Activated naive CD8-positive, alpha-beta T cell treated with anti-CD3 and anti-CD28 coated beads, Interleukin-2, amount 50 U/mL, for 24 hours (primary cell): ENCODE data around the gene FYCO1.
A peak's percentile ranks its signal among the peaks of the same experiment; 100 is the strongest.

Source experiments
- ATAC-seq: fragments of 150-1000 bp; cut with Tn5 transposase; one replicate; pipeline ENCODE4 v1.10.0; 2021
- DNase-seq: peaks from one replicate; pipeline ENCODE4 v3.0.0; 2021
- H3K27ac Mint-ChIP-seq: one replicate; pipeline ENCODE4 v1.8.0; 2021; ENCODE audit warnings: mild to moderate bottlenecking, mixed read lengths
- H3K27me3 Mint-ChIP-seq: one replicate; pipeline ENCODE4 v1.8.0; 2021; ENCODE audit warnings: mixed read lengths
- H3K36me3 Mint-ChIP-seq: one replicate; pipeline ENCODE4 v1.8.0; 2021; ENCODE audit warnings: low read depth, mixed read lengths
- H3K4me1 Mint-ChIP-seq: one replicate; pipeline ENCODE4 v1.8.0; 2021; ENCODE audit warnings: mixed read lengths
- H3K4me3 Mint-ChIP-seq: one replicate; pipeline ENCODE4 v1.8.0; 2021; ENCODE audit warnings: mild to moderate bottlenecking, moderate library complexity, mixed read lengths
- H3K9me3 Mint-ChIP-seq: one replicate; pipeline ENCODE4 v1.8.0; 2021; ENCODE audit warnings: mixed read lengths

FYCO1 gene

DNA sequence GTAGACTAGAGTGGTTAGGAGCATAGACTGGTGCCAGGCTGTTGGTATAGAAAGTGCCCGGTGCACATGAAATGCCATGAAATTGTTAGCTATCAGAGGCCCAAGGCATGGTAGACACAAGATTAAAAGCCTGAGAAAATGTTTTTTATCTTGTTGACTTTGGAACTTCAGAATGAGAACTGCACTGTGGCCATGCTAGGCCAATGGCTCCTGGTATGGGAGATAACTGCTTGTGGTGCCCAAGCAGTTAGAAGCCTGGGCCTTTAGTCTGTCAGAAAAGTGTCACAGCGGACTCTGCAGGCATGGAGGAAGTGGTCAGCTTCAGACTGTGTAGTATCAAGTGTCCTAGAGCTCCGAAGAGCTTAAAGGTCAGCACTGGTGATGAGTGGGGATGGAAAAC, 11.9 kb downstream of the FYCO1 start:
- no peak overlapping the region for H3K4me3 Mint-ChIP-seq
- H3K9me3 Mint-ChIP-seq = no peaks in the 10 kb centered on the region
- peaks cover 45% of the 10 kb centered on the region for H3K36me3 Mint-ChIP-seq
- no peaks in the 10 kb centered on the region for H3K27me3 Mint-ChIP-seq
- ATAC-seq (no peak), DNase-seq (no peak)
- H3K27ac Mint-ChIP-seq = no peak overlapping the region
- peaks cover 59% of the 10 kb centered on the region for H3K4me1 Mint-ChIP-seq

DNA sequence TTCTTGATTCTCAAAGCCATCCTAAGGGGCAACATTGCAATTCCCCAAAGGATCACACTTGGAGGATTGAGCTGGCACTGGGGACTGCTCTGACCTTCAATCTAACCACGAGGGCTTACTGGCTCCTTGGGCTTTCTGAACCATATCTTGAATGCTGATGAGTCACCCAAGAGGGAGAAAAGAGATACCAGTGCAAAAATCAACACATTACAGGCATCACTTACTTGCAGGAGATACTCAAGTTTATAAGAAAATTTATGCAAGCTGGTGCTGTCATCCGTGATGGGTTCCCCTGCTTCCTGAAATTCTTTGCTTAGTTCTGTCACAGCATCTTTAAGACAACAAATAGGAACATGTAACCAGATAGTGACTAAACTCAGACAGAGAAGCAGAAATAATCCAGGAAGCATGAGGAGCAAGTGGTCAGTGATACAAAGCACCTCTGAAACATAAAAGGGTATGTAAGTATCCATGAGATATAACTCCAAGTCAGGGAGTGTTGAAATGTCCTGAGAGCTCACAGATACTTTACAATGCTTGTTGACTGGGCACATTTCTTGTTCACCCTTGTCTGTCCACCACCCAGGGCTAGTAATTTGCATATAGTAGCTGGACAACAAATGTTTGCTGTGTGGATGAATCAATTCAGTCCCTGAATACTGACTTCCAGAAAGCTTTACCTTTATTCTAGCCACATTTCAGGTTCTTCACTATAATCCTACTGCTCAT, 14.1 kb downstream of the FYCO1 start:
- Mint-ChIP-seq H3K4me1 (peaks cover 61% of the 10 kb centered on the region), H3K36me3 (peaks cover 58% of the 10 kb centered on the region)

DNA sequence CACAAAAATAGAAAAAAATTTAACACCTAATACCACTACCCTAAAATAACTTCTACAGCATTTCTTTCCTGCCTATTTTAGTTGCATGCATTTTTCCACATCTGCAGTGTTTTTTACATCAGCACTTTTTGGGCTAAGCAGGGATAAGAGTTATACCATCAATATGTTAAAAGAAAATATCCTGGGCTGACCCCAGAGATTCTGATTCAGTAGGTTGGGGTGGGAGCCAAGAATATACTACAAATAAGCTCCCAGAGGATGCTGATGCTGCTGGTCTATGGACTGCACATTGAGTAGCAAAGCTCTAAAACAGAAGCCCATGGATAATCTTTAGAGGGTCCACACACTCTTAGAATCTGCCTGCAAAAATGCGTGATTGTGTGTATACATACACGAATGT, 14.8 kb downstream of the FYCO1 start:
- peak overlapping the region; percentile 60 for H3K27ac Mint-ChIP-seq

More for the DNA sequence above, 14.1 kb downstream of the FYCO1 start:
- H3K27me3 Mint-ChIP-seq = no peaks in the 10 kb centered on the region
- peak overlapping the region; percentile 60 for H3K27ac Mint-ChIP-seq
- peak; percentile 64 for ATAC-seq
- peak overlapping the region; percentile 38 for H3K4me3 Mint-ChIP-seq
- peak; percentile 30 for DNase-seq
- H3K9me3 Mint-ChIP-seq = no peaks in the 10 kb centered on the region

DNA sequence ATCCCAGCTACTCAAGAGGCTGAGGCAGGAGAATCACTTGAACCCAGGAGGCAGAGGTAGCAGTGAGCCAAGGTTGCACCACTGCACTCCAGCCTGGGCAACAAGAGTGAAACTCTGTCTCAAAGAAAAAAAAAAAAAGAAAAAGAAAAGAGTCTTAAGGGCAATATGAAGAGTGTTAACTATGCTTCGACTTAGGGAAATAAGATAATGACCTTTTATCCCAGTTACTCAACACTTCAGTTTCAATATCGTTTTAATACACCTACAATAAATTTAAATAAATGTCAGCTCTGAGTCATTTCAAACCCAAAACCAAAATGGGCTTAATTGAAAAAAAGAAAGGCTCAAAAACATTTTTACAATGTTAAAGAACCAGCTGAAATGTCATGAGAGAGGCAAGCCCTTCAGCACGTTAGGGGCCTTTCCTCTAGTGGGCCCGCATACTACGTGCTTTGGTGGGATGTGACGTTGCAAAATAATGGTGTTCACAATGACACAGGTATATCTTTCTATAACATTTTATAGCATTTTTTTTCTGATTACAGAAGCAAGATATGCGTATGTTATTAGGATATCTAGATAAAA, 15.3 kb downstream of the FYCO1 start:
- peak; percentile 32 for DNase-seq
- H3K4me3 Mint-ChIP-seq = peak overlapping the region; percentile 28
- peak overlapping the region; percentile 53 for H3K27ac Mint-ChIP-seq
- peak; percentile 70 for ATAC-seq
- H3K4me1 Mint-ChIP-seq = peaks cover 69% of the 10 kb centered on the region
- no peaks in the 10 kb centered on the region for H3K27me3 Mint-ChIP-seq
- no peaks in the 10 kb centered on the region for H3K9me3 Mint-ChIP-seq
- H3K36me3 Mint-ChIP-seq = peaks cover 63% of the 10 kb centered on the region

More for the DNA sequence above, 14.8 kb downstream of the FYCO1 start:
- H3K27me3 Mint-ChIP-seq = no peaks in the 10 kb centered on the region
- DNase-seq (no peak), ATAC-seq (no peak)
- peaks cover 59% of the 10 kb centered on the region for H3K36me3 Mint-ChIP-seq
- peak overlapping the region; percentile 38 for H3K4me3 Mint-ChIP-seq
- peaks cover 64% of the 10 kb centered on the region for H3K4me1 Mint-ChIP-seq
- no peaks in the 10 kb centered on the region for H3K9me3 Mint-ChIP-seq

DNA sequence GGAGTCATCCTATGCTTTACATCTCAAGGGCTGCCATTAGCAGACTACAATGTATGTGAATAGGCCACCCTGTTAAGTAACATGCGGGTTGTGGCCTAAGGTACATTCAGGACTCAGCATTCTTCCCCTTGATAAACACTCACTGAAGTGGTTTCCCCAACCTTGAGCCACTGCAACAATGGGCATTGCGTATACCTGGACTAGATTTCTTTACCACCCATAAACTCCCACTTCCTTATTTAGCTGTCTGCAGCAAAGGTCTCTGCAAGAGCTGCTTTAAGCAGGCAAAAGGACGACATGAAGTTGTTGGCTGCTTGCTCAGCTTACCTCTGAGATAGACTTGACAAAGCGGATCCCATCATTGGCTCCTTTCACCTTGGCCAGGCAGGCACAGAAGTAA, 16.2 kb downstream of the FYCO1 start:
- Mint-ChIP-seq H3K27me3 (no peaks in the 10 kb centered on the region), H3K9me3 (no peaks in the 10 kb centered on the region), H3K27ac (no peak overlapping the region), H3K36me3 (peaks cover 66% of the 10 kb centered on the region), H3K4me1 (peaks cover 74% of the 10 kb centered on the region), H3K4me3 (peak overlapping the region; percentile 28)
- no peak for DNase-seq
- no peak for ATAC-seq

DNA sequence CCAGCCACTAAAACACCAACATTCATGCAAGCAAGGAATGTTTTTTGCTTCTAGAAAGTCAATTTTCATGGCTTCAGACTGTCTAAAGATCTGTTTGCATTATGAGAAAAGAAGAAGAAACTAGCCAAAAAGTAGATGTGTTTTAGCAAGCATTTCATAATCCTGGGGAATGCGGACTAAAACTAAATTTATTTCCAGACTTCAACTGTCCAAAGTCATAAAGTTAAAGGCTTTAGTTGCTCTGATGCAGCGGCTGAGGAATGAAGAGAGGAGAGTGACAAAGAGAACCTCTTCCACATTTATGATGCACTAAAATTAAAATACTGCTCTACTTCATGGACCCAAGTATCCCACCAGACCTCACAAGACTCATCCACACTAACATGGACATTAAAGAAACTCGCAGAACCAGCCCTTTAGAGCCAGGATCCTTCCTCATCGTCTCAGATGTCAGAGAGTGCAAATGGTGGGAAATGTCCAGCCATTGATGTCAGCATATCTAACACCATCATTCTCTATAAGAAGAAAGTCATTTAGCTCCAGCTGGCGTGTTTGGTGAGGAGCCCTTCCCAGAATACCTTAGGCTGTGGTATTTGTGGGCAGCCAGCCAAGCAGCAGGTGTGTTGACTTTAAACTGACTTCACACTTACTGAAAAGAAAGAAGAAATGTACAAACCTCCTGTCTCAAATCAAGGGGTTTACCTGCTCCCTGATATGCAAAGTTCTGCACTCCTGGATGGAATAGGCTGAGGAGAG, 17.4 kb downstream of the FYCO1 start:
- Mint-ChIP-seq H3K27me3 (no peaks in the 10 kb centered on the region), H3K4me3 (peak overlapping the region; percentile 58), H3K4me1 (peaks cover 78% of the 10 kb centered on the region), H3K9me3 (no peaks in the 10 kb centered on the region), H3K27ac (peak overlapping the region; percentile 74), H3K36me3 (peaks cover 60% of the 10 kb centered on the region)
- ATAC-seq = peak; percentile 7
- DNase-seq = peak; percentile 42

DNA sequence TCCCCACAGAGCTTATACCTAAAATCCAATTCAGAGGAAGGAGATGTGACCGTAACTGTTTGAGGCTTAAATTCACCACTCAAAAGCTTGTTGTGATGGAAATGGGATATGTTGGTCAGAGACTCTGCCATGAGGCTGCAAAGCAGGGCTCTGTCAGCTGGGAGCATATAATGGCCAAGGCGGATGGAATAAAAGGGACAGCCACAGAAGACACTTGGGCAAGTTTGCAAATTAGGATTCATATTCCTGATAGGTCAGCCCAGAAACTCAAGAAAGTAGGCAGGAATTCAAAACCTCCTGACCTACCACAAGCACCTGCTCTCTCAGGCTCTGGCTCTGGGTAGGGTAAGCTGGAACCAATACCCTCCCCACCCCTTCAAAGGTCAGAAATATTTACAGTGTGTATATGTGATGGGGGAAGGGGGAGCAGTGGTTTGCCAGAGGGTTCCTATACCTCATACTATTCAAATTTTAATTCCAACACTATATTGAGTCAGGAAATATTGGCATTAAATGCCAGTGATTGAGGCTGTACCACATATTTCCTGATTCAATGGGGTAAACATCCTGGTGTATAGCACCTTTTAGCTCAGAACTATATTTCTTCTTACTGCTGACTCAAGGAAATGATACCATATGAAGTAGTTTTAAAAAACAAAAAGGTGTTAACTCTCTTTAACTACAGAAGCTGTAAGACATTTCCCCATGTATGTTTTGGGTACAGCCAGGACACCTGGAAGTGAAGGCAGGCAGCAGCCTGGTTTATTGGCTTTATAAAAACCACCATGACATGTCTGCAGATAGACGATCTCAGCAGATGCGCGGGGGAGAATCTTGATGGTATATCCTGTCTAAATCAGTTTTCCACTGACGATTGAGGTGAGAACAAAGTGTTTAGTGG, 19.2 kb downstream of the FYCO1 start:
- no peak overlapping the region for H3K4me3 Mint-ChIP-seq
- peak; percentile 26 for DNase-seq

DNA sequence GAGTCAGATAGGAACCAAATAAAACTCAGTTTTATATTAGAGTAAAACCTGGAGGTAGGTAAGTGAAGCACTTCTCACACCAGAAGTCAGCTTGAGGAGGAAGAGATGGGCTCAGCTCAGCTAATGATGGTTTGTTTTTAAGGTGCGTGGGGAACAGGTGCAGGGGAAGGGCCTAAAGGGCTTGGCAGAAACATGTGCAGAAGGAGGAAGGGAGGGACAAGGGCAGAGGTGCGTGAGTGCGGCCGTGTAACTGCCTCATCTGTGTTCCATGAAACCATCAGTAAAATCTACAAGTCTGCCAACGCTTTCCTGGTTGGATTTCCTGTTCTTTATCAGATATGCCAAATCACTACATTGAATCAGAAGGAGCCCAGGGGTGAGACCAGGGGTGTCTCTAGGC, 19.9 kb downstream of the FYCO1 start:
- Mint-ChIP-seq H3K27me3 (no peaks in the 10 kb centered on the region), H3K9me3 (no peaks in the 10 kb centered on the region), H3K27ac (peak overlapping the region; percentile 72), H3K4me3 (no peak overlapping the region), H3K36me3 (peaks cover 61% of the 10 kb centered on the region), H3K4me1 (peaks cover 74% of the 10 kb centered on the region)
- DNase-seq = no peak
- no peak for ATAC-seq

More for the DNA sequence above, 19.2 kb downstream of the FYCO1 start:
- H3K9me3 Mint-ChIP-seq = no peaks in the 10 kb centered on the region
- H3K36me3 Mint-ChIP-seq = peaks cover 60% of the 10 kb centered on the region
- no peaks in the 10 kb centered on the region for H3K27me3 Mint-ChIP-seq
- H3K27ac Mint-ChIP-seq = peak overlapping the region; percentile 72
- peaks cover 81% of the 10 kb centered on the region for H3K4me1 Mint-ChIP-seq
- peak; percentile 34 for ATAC-seq

DNA sequence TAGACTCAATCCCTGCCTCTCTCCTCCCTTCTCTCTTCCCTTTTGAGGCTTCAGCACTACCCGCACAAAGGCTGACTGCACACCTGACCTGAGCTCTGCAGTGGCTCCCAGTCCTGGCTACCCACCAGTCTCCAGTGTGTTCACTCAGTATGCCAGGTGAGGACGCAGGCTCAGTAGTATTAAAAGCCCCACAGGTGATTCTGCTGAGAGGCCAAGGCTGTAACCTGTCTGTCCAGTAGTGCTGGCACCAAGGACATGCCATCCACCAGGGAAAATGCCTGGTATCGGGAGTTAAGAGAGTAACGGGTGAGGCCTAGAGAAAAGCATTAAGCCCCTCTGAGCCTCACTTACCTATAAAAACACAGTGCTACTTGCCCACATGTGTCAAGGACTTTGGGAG, 20.9 kb downstream of the FYCO1 start:
- no peak overlapping the region for H3K4me3 Mint-ChIP-seq
- peaks cover 66% of the 10 kb centered on the region for H3K4me1 Mint-ChIP-seq
- H3K9me3 Mint-ChIP-seq = no peaks in the 10 kb centered on the region
- no peak overlapping the region for H3K27ac Mint-ChIP-seq
- no peaks in the 10 kb centered on the region for H3K27me3 Mint-ChIP-seq
- peaks cover 62% of the 10 kb centered on the region for H3K36me3 Mint-ChIP-seq
- DNase-seq = no peak
- no peak for ATAC-seq

DNA sequence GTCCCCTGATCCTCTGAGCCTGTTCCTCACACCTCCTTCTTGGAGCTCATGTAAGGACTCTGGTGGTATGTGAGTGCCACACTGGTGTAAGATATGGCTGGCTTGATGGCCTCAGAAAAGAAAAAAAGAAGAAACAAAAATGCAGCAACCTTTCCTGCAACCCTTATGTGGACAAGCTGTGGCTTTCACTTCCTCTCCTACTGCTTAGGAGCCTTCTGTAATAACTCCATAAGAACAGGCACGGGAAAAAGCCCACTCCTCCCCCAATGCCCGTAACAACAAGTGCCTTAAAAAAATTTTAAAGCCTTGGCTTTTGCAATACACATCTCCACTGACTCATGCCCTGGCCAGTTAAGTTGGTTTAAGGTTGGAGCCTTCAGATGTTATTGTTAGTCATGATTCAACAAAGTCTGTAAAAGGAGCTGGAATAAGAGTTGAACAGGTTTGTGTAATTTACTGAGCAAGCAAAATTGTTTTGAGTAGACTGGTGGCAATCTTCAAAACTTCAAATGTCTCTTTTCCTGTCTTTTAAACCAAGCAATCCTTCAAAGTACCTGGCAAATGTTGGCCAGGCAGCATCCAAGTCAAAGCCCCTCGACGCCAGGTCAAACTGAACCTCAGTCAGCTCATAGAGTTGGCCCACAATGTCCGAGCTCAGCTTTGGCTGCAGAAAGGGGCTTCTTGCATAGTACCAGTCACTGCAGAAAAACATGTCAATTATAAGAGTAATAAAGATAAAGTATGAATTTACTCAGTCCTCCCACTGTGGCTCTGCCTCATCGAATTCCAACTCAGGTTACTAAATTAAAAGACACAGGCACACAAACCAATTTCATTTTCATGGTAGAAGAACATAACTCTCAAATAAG, 22.9 kb downstream of the FYCO1 start:
- H3K27ac Mint-ChIP-seq = peak overlapping the region; percentile 46
- peaks cover 57% of the 10 kb centered on the region for H3K36me3 Mint-ChIP-seq
- ATAC-seq (no peak), DNase-seq (no peak)
- H3K4me3 Mint-ChIP-seq = no peak overlapping the region
- no peaks in the 10 kb centered on the region for H3K27me3 Mint-ChIP-seq
- H3K4me1 Mint-ChIP-seq = peaks cover 50% of the 10 kb centered on the region
- H3K9me3 Mint-ChIP-seq = no peaks in the 10 kb centered on the region

DNA sequence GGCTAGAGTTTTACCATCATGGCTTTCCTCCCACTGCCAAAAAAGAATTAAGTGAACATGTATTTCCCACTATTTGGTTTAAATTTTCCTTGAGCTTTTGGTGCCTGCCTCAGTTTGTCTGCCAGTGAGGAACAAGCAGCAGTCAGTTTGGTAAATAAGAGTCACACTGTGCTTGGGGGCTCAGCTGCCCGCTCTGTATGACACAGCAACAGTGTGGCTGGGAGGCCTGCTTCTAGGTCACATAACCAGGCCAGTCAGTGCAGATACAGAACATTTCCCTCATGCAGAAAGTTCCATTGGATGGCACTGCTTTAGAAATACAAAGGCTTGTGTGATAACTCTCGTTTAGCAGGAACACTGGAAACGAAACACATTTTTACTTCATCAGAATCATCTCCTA, 25.7 kb downstream of the FYCO1 start:
- no peaks in the 10 kb centered on the region for H3K9me3 Mint-ChIP-seq
- H3K36me3 Mint-ChIP-seq = peaks cover 59% of the 10 kb centered on the region
- H3K4me1 Mint-ChIP-seq = peaks cover 46% of the 10 kb centered on the region
- H3K4me3 Mint-ChIP-seq = no peak overlapping the region
- no peaks in the 10 kb centered on the region for H3K27me3 Mint-ChIP-seq
- ATAC-seq (no peak), DNase-seq (no peak)
- H3K27ac Mint-ChIP-seq = no peak overlapping the region

DNA sequence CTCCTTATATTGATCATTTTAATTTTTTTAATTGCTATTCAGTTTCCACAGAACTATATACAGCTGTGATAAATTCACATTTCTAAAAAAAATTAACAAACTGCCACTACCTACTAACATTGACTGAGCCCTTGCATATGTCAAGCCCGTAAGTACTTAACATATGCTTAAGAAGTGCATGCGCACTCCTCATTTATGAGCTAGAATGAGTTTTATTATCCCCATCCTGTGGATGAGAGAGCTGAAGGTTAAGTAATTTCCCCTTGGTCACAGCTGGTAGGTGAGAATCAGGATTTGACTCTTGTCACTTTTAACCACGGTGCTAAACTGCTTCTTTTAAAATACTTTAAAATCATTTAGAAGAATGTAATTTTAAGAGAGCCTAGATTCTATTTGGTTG, 26.5 kb downstream of the FYCO1 start:
- peaks cover 55% of the 10 kb centered on the region for H3K36me3 Mint-ChIP-seq
- peaks cover 49% of the 10 kb centered on the region for H3K4me1 Mint-ChIP-seq
- no peak overlapping the region for H3K27ac Mint-ChIP-seq

DNA sequence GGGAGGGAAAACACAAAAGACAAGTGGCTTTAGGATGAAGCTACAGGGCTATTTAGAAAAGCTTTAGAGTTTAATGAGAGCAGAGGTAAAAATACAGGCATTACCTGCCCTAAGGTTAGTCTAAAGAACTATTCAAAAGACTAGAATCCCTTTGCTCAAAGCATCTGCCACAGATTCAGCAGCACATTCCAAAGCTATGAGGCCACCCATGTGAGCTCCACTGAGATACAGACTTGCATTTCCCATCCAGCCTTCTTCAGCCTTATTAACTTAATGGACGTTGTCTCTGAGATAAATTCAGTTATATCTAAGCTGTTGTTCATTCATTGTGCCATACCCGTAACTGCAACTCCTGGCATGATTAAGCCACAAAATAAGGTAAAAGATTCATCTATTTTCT, 26.9 kb downstream of the FYCO1 start:
- peaks cover 59% of the 10 kb centered on the region for H3K36me3 Mint-ChIP-seq

More for the DNA sequence above, 26.5 kb downstream of the FYCO1 start:
- no peaks in the 10 kb centered on the region for H3K9me3 Mint-ChIP-seq
- no peaks in the 10 kb centered on the region for H3K27me3 Mint-ChIP-seq
- ATAC-seq = no peak
- H3K4me3 Mint-ChIP-seq = no peak overlapping the region
- DNase-seq = no peak

More for the DNA sequence above, 26.9 kb downstream of the FYCO1 start:
- no peak overlapping the region for H3K27ac Mint-ChIP-seq
- ATAC-seq (no peak), DNase-seq (no peak)
- no peaks in the 10 kb centered on the region for H3K27me3 Mint-ChIP-seq
- H3K4me3 Mint-ChIP-seq = no peak overlapping the region
- peaks cover 52% of the 10 kb centered on the region for H3K4me1 Mint-ChIP-seq
- no peaks in the 10 kb centered on the region for H3K9me3 Mint-ChIP-seq
